Testis (tissue), 2 donors: ENCODE results near the gene IL10.

Source experiments
- POLR2A ChIP-seq: fragments of 450-650 bp; IDR thresholded peaks from one replicate; pipeline ENCODE4 v1.6.1; 2017; ENCODE audit warnings: antibody characterized with exemption, mild to moderate bottlenecking, moderate library complexity
- TF ChIP-seq, protein P1 (sequence below), 3 experiments: fragments of 450-650 bp in 2 of 3; fragments of 200-600 bp in 1 of 3; sonication (generic) in 1 of 3; IDR thresholded peaks; one replicate each; pipeline ENCODE4 v1.5.1; 2016 to 2019; ENCODE audit warnings: antibody characterized with exemption in 3 of 3, mild to moderate bottlenecking in 2 of 3, moderate library complexity in 1 of 3

- TF ChIP-seq POLR2A, result no peak
- TF ChIP-seq, protein P1, sequence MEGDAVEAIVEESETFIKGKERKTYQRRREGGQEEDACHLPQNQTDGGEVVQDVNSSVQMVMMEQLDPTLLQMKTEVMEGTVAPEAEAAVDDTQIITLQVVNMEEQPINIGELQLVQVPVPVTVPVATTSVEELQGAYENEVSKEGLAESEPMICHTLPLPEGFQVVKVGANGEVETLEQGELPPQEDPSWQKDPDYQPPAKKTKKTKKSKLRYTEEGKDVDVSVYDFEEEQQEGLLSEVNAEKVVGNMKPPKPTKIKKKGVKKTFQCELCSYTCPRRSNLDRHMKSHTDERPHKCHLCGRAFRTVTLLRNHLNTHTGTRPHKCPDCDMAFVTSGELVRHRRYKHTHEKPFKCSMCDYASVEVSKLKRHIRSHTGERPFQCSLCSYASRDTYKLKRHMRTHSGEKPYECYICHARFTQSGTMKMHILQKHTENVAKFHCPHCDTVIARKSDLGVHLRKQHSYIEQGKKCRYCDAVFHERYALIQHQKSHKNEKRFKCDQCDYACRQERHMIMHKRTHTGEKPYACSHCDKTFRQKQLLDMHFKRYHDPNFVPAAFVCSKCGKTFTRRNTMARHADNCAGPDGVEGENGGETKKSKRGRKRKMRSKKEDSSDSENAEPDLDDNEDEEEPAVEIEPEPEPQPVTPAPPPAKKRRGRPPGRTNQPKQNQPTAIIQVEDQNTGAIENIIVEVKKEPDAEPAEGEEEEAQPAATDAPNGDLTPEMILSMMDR (IDR thresholded peaks at IDR 0.05), result no peak
Observed at GRCh38 chr1:206753141-206753540, 19.2 kb downstream of the IL10 start.
